Stomach smooth muscle (tissue), 2 donors: ENCODE measurements around the gene OPA3.
"Not testable (repeated sequence)": the region's sequence is repeated elsewhere in the genome, so short reads cannot be mapped to it uniquely, and the experiment has no call there.

Experiments used
- H3K27ac ChIP-seq: one replicate; pipeline ENCODE4 v1.7.0; 2013; ENCODE audit warnings: mild to moderate bottlenecking, low read length, inconsistent platforms
- H3K27me3 ChIP-seq, 2 donors: one replicate each; pipeline ENCODE4 v1.7.0; 2013; ENCODE audit warnings: low read length in 2 of 2; ENCODE audit not compliant: insufficient read depth in 2 of 2, control insufficient read depth in 1 of 2
- H3K36me3 ChIP-seq, 2 donors: one replicate each; pipeline ENCODE4 v1.7.0; 2013; ENCODE audit warnings: low read length in 2 of 2; ENCODE audit not compliant: control insufficient read depth in 2 of 2, insufficient read depth in 2 of 2
- H3K4me1 ChIP-seq: one replicate; pipeline ENCODE4 v1.7.0; 2013; ENCODE audit warnings: low read length; ENCODE audit not compliant: control insufficient read depth, insufficient read depth
- H3K4me3 ChIP-seq, 2 donors: one replicate each; pipeline ENCODE4 v1.7.0; 2013; ENCODE audit warnings: low read length in 2 of 2
- H3K9ac ChIP-seq, 2 donors: one replicate each; pipeline ENCODE4 v1.7.0; 2013; ENCODE audit warnings: low read length in 2 of 2, mild to moderate bottlenecking in 1 of 2
- H3K9me3 ChIP-seq, 2 donors: one replicate each; pipeline ENCODE4 v1.7.0; 2013; ENCODE audit warnings: low read length in 2 of 2; ENCODE audit not compliant: control insufficient read depth in 2 of 2
- donor health status: healthy.
- donor health status: Pancreatic carcinoma.

The OPA3 gene

DNA sequence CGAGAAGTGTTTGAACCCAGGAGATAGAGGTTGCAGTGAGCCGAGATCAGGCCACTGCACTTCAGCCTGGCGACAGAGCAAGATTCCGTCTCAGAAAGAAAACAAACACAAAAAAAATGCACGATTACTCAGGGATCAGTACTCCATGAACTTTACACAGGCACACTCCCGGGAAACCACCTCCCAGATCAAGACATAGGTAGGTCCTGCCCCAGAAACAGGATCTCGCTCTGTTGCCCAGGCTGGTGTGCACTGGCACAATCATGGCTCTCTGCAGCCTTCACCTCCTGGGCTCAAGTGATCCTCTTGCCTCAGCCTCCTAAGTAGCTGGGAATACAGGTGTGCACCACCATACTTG, 66.2 kb downstream of the OPA3 start:
- no peak overlapping the region for H3K4me3 ChIP-seq
- no peaks in the 10 kb centered on the region for H3K27me3 ChIP-seq
- peaks cover 23 to 30% of the 10 kb centered on the region in 2 donors for H3K36me3 ChIP-seq
- no peak overlapping the region for H3K27ac ChIP-seq
- peaks cover 25% of the 10 kb centered on the region for H3K4me1 ChIP-seq
- no peaks in the 10 kb centered on the region for H3K9me3 ChIP-seq
- no peak overlapping the region for H3K9ac ChIP-seq

DNA sequence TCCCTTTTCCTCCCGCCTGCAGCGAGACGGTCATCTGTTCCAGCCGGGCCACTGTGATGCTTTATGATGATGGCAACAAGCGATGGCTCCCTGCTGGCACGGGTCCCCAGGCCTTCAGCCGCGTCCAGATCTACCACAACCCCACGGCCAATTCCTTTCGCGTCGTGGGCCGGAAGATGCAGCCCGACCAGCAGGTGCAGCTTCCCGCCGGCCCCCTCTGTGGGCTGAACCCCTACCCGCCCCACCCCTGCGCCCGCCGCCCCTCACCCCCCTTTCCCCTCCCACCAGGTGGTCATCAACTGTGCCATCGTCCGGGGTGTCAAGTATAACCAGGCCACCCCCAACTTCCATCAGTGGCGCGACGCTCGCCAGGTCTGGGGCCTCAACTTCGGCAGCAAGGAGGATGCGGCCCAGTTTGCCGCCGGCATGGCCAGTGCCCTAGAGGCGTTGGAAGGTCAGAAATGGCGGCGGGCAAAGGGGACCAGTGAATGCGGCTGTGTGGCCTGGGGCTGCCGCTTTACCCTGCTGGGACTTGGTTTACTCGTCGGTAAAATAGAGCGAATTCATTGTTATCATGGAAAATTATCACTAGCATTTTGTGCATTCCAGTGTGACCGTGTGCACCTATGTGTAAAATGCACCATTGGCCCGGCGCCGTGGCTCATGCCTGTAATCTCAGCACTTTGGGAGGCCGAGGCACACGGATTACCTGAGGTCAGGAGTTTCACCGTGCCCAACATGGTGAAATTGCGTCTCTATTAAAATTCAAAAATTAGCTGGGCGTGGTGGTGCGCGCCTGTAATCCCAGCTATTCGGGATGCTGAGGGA, 66.7 kb downstream of the OPA3 start:
- Histone ChIP-seq H3K4me3 (no peak overlapping the region), H3K27ac (no peak overlapping the region), H3K9ac (no peak overlapping the region), H3K4me1 (peaks cover 27% of the 10 kb centered on the region), H3K36me3 (peaks cover 23 to 29% of the 10 kb centered on the region in 2 donors), H3K9me3 (no peaks in the 10 kb centered on the region), H3K27me3 (no peaks in the 10 kb centered on the region)

DNA sequence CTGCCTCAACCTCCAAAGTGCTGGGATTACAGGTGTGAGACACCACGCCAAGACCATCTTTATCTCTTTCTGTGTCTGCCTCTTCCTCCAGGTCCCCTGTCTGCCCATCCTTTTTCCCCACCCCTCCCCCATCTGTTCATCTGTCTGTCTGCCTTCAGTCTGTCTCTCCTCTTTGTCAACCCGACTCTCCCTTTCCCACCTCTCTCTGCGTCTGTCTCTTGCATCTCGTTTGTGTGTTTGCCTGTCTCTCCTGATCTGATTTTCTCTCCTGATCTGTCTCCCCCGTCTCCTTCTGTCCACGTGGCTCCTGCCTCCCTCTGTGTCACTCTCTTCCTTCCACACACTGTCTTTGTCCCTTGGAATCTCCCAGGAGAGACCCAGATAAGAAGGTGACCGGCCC, 67.4 kb downstream of the OPA3 start:
- Histone ChIP-seq H3K9ac (no peak overlapping the region), H3K4me1 (peaks cover 27% of the 10 kb centered on the region), H3K4me3 (no peak overlapping the region), H3K27me3 (no peaks in the 10 kb centered on the region), H3K9me3 (no peaks in the 10 kb centered on the region), H3K27ac (no peak overlapping the region), H3K36me3 (peaks cover 20 to 25% of the 10 kb centered on the region in 2 donors)

DNA sequence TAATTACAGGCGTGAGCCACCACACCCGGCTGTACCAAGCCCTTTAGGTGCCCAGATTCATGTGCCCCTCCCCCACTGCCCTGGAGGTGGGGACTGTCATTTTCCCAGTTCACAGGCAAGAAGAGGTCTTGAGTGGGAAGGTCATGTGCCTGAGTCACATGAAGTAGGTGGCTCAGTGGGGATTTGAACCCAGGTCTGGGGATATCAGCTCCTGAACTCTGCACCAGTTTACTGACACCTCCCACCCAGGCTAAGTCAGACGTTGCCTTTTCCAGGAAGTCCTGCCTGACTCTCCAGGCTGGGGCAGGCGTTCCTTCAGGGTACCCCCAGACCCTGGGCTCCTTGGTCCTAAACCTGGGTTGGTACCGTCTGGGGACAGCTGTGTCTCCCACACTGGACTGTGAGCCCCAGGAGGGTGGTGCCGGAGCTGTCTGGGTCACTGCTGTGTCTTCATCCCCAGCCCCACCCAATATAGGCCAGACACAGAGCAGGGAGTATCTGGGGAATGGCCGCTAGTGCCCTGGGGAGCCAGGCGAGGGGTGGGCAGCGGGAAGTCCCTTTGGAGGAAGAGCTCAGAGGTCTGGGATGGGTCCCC, 68.7 kb downstream of the OPA3 start:
- Histone ChIP-seq H3K9ac (peak overlapping the region in 1 of 2 donors; percentile 21), H3K4me1 (peaks cover 32% of the 10 kb centered on the region), H3K27ac (no peak overlapping the region), H3K9me3 (no peaks in the 10 kb centered on the region), H3K36me3 (peaks cover 14 to 21% of the 10 kb centered on the region in 2 donors), H3K27me3 (no peaks in the 10 kb centered on the region), H3K4me3 (no peak overlapping the region)

- peaks cover 32% of the 10 kb centered on the region for H3K4me1 ChIP-seq
- no peaks in the 10 kb centered on the region for H3K27me3 ChIP-seq
- H3K4me3 ChIP-seq, result no peak overlapping the region
- no peak overlapping the region for H3K9ac ChIP-seq
- no peaks in the 10 kb centered on the region for H3K9me3 ChIP-seq
- peak overlapping the region; percentile 41 for H3K27ac ChIP-seq
- peaks cover 12 to 17% of the 10 kb centered on the region in 2 donors for H3K36me3 ChIP-seq
Measured at GRCh38 chr19:45515081-45515624, 69.4 kb downstream of the OPA3 start.

- Histone ChIP-seq H3K36me3 (peaks cover 12 to 13% of the 10 kb centered on the region in 2 donors), H3K27ac (peak overlapping the region; percentile 41), H3K9ac (peak overlapping the region; percentile 16 to 51), H3K4me3 (no peak overlapping the region), H3K4me1 (peaks cover 38% of the 10 kb centered on the region), H3K9me3 (no peaks in the 10 kb centered on the region), H3K27me3 (no peaks in the 10 kb centered on the region)
Measured at GRCh38 chr19:45514376-45515051, 70.1 kb downstream of the OPA3 start.

- H3K4me1 ChIP-seq, result peaks cover 41% of the 10 kb centered on the region
- no peaks in the 10 kb centered on the region for H3K9me3 ChIP-seq
- H3K27me3 ChIP-seq, result no peaks in the 10 kb centered on the region
- no peak overlapping the region for H3K4me3 ChIP-seq
- peaks cover 6 to 7% of the 10 kb centered on the region in 2 donors for H3K36me3 ChIP-seq
- H3K9ac ChIP-seq, result no peak overlapping the region
- no peak overlapping the region for H3K27ac ChIP-seq
Measured at GRCh38 chr19:45512881-45513483, 71.6 kb downstream of the OPA3 start.

DNA sequence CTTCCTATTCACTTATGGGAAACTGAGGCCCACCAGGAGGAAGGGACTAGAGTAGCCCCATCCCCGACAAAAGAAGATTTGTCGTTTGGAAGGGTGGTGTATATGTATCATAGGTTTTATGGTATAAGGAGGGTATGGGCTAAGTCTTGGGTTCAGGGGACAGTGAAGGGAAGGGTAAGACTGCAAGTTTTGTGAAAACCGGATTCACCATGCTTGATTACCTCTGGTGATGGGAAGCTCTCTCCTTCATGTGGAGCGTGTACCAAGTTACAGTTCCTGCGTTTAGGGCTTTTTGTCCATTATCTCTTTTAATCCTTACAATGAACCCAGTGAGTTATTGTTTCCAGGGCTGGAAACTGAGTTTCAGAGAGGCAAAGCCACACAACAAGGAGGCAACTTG, 73.5 kb downstream of the OPA3 start:
- Histone ChIP-seq H3K4me3 (no peak overlapping the region), H3K27me3 (no peaks in the 10 kb centered on the region), H3K9ac (no peak overlapping the region), H3K4me1 (peaks cover 48% of the 10 kb centered on the region), H3K27ac (no peak overlapping the region), H3K9me3 (no peaks in the 10 kb centered on the region), H3K36me3 (peaks cover 5% of the 10 kb centered on the region in 2 donors)

- not testable (repeated sequence) for H3K36me3 ChIP-seq, H3K27me3 ChIP-seq, H3K9ac ChIP-seq, H3K9me3 ChIP-seq
- peaks cover 45% of the 10 kb centered on the region for H3K4me1 ChIP-seq
- peak overlapping the region in 1 of 2 donors; percentile 96 for H3K4me3 ChIP-seq
- peak overlapping the region; percentile 99 for H3K27ac ChIP-seq
Measured at GRCh38 chr19:45510352-45510751, 74.2 kb downstream of the OPA3 start.

DNA sequence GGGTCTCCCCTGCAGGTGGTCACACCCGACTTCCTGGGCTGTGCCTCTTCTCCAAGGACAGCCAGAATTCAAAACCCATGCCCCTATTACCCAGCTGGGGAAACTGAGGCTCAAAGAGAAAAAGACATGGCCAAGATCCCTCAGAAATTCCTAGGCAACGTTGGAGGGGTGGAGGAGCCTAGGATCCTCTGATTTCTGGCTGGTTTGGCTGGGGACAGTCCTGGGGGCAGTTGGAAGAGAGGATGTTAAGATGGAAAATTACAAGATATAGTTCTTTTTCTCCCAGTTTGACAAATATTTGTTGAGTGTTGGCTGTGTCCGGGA, 74.9 kb downstream of the OPA3 start:
- peaks cover 39% of the 10 kb centered on the region for H3K4me1 ChIP-seq
- H3K9ac ChIP-seq, result peak overlapping the region; percentile 86 to 90
- no peaks in the 10 kb centered on the region for H3K27me3 ChIP-seq
- H3K9me3 ChIP-seq, result no peaks in the 10 kb centered on the region
- H3K4me3 ChIP-seq, result peak overlapping the region; percentile 76 to 96
- H3K36me3 ChIP-seq, result no peaks in the 10 kb centered on the region
- H3K27ac ChIP-seq, result peak overlapping the region; percentile 99
